ENCODE measurements around the gene CCDC178.

GRCh38 chr18:33432857-33433256 is 7.7 kb downstream of the CCDC178 start:
- TF ChIP-seq EZH2 (IDR thresholded peaks at IDR 0.05) (no peak), POLR2AphosphoS5 (IDR thresholded peaks at IDR 0.05; ENCODE audit: borderline replicate concordance, low read depth, low read length) (no peak), FOXP2 (optimal IDR thresholded peaks at IDR 0.05; ENCODE audit: control extremely low read depth, extremely low read length, insufficient read depth) (no peak)

Data from SK-N-MC (cell line).